GM10248 (cell line): ENCODE results near the gene RPS8.
"Not testable (repeated sequence)": the region's sequence is repeated elsewhere in the genome, so short reads cannot be mapped to it uniquely, and the experiment has no call there.

Experiments used
- CTCF ChIA-PET: fragments of 300-600 bp; sonication (Branson Sonifier 250); formaldehyde crosslinking; extraction: SDS; loops from one replicate; lab custom pipeline; 2021; ENCODE audit warnings: antibody characterized with exemption; lab: Yijun Ruan, JAX
- POLR2A ChIA-PET: fragments of 350-650 bp; sonication (Branson Sonifier 250); formaldehyde crosslinking; extraction: SDS; loops from one replicate; lab custom pipeline; 2020; ENCODE audit warnings: antibody characterized with exemption; lab: Yijun Ruan, JAX
- DNase-seq: peaks from one replicate; pipeline ENCODE4 v3.0.0; 2012; ENCODE audit errors: extremely low spot score
- TF ChIP-seq, protein P1 (sequence below): IDR thresholded peaks from 2 replicates; pipeline ENCODE4 v1.5.1; 2012; ENCODE audit warnings: mild to moderate bottlenecking, low read depth; ENCODE audit errors: extremely low read depth, missing control alignments, control extremely low read depth

Gene RPS8

DNA sequence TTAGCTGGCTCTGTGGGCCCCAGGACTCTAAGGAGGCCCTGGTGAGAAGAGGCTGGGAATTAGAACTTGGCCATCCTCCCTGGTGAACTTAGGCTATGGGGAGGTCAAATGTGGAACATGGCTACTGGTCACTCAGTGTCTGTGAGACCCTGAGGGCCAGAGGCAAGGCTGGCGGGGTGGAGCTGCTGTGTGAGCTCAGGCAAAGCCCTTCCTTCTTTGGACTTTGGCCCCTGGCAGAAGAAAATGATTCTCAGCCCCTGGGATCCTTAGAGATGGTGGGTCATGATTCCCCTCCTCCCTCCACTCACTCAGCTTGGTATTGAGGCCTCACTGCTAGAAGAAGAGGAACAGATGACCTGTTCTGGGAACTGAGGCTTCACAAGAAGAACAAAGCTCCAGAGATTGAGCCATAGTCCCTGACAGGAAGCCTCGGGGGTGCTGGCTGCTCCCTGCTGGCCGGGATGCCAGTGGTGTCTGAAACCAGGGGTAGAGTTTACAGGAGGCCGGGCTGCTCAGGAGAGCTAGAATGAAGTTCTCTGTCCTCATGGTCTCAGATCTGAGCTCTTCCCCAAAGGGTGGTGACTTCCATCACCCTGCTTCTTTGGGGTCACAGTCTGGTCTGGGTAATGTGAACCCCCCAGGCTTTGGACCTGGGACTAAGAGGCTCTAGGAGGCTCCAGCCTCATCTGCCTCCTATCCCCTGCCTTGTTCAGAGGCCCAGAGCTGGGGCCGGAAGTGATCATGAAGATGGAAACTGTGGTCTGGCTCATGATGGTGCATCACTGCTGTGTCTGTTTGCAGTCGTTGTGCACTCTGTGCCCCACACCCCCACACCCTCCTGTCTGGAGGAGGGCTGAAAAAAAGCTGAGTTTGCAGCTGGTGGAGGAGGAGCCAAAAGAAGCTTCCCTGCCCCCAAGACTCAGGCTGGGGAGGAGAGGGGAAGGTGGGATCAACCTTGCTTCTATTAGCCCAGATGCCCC is 33.9 kb downstream of the RPS8 start:
- peak; percentile 79 for DNase-seq
- POLR2A ChIA-PET = interaction anchor here (0.6 to 7.7 kb wide), 8 partner anchors 9 to 1322 kb away, joined by 3 to 120 read pairs (median 11); partner anchors contain the start of genes PLK3, RNU5D-1 and RPS8
- TF ChIP-seq, protein P1, sequence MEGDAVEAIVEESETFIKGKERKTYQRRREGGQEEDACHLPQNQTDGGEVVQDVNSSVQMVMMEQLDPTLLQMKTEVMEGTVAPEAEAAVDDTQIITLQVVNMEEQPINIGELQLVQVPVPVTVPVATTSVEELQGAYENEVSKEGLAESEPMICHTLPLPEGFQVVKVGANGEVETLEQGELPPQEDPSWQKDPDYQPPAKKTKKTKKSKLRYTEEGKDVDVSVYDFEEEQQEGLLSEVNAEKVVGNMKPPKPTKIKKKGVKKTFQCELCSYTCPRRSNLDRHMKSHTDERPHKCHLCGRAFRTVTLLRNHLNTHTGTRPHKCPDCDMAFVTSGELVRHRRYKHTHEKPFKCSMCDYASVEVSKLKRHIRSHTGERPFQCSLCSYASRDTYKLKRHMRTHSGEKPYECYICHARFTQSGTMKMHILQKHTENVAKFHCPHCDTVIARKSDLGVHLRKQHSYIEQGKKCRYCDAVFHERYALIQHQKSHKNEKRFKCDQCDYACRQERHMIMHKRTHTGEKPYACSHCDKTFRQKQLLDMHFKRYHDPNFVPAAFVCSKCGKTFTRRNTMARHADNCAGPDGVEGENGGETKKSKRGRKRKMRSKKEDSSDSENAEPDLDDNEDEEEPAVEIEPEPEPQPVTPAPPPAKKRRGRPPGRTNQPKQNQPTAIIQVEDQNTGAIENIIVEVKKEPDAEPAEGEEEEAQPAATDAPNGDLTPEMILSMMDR = no peak
- CTCF ChIA-PET = interaction anchor here (0.7 to 4.3 kb wide), 12 partner anchors 9 to 494 kb away, joined by 3 to 42 read pairs (median 8); partner anchors contain the start of genes PLK3 and RNU5D-1

DNA sequence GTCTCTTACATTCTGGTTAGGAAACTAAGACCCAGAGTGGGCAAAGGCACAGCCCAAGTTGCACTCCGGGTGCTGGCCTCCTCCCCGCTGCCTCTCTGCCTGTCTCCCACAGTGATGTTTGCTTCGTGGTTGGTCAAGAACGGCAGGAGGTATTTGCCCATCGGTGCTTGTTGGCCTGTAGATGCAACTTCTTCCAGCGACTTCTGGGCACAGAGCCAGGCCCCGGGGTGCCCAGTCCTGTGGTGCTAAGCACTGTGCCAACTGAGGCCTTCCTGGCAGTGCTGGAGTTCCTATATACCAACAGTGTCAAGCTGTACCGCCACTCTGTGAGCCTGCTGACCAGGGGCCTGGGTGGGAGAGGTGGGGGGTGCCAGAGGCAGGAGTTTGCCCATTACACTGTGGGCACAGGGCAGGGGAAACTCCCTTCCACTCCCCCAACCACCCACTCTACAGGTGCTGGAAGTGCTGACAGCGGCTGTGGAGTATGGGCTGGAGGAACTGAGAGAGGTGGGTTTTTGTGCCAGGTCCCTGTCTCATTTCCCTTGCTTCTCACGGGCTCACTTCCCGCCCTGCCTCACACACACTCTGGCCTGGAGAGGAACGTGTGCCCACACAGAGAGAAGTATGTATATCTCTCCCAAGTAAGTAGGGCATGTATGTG is 34.9 kb downstream of the RPS8 start:
- CTCF ChIA-PET = interaction anchor here (1.1 to 4.3 kb wide), 8 partner anchors 9 to 94 kb away, joined by 3 to 42 read pairs (median 21); partner anchors contain the start of genes PLK3 and RNU5D-1
- TF ChIP-seq, protein P1 = no peak
- no peak for DNase-seq
- POLR2A ChIA-PET = interaction anchor here (0.7 to 7.7 kb wide), 6 partner anchors 9 to 761 kb away, joined by 5 to 120 read pairs (median 19); partner anchors contain the start of genes PLK3, RNU5D-1 and RPS8

DNA sequence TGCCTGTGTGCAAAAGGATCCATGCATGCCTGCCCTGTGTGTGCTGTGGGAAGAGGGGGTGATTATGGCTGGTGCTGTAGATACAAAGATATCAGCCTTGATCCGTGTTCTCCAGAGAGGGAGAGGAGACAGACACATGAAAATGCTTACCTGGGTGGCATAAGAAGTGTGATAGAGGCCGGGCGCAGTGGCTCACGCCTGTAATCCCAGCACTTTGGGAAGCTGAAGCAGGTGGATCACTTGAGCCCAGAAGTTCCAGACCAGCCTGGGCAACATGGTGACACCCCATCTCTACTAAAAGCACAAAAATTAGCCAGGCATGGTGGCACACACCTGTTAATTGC is 35.4 kb downstream of the RPS8 start:
- CTCF ChIA-PET = interaction anchor here (2.9 to 4.3 kb wide), 4 partner anchors 9 to 81 kb away, joined by 9 to 42 read pairs (median 21); partner anchors contain the start of genes PLK3 and RNU5D-1
- POLR2A ChIA-PET = interaction anchor here (0.7 to 7.7 kb wide), 3 partner anchors 9 to 761 kb away, joined by 5 to 120 read pairs (median 26); no protein-coding TSS in a partner anchor
- not testable (repeated sequence) for DNase-seq

- TF ChIP-seq, protein P1 = no peak
- ChIA-PET POLR2A (interaction anchor here (0.7 to 7.7 kb wide), 2 partner anchors 8 to 760 kb away, joined by 5 to 120 read pairs; no protein-coding TSS in a partner anchor), CTCF (interaction anchor here (2.9 to 3.8 kb wide), 2 partner anchors 11 to 81 kb away, joined by 9 to 21 read pairs; partner anchors contain the start of genes PLK3 and RNU5D-1)
- DNase-seq = no peak
Measured at GRCh38 chr1:44811234-44811633, 35.9 kb downstream of the RPS8 start.

GRCh38 chr1:44812822-44813543 is 37.6 kb downstream of the RPS8 start:
- CTCF ChIA-PET = interaction anchor here (1.3 to 2.9 kb wide), 2 partner anchors 13 to 29 kb away, joined by 3 to 9 read pairs; partner anchors contain the start of gene PLK3
- no peak for DNase-seq
- POLR2A ChIA-PET = interaction anchor here (0.6 to 2.0 kb wide), 4 partner anchors 10 to 105 kb away, joined by 3 to 7 read pairs (median 6); partner anchors contain the start of gene PLK3
- TF ChIP-seq, protein P1 = no peak

DNA sequence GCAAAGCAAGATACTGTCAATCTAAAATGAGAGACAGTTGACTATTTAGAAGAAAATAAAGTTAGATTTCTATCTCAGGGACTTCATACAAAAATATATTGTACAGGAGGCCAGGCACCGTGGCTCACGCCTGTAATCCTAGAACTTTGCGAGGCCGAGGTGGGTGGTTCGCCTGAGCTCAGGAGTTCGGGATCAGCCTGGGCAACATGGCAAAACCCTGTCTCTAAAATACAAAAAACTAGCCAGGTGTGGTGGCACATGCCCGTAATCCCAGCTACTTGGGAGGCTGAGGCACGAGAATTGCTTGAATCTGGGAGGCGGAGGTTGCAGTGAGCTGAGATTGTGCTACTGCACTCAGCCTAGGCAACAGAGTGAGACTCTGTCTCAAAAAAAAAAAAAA is 40.6 kb downstream of the RPS8 start:
- DNase-seq = not testable (repeated sequence)
- POLR2A ChIA-PET = interaction anchor here (1.0 to 1.2 kb wide), 2 partner anchors 16 to 40 kb away, joined by 3 to 5 read pairs; partner anchors contain the start of gene RPS8
- CTCF ChIA-PET = interaction anchor here (1.8 to 2.3 kb wide), 2 partner anchors 16 to 20 kb away, joined by 4 to 10 read pairs; partner anchors contain the start of gene PLK3
